ENCODE measurements around the gene PLCG2.
"Not testable (repeated sequence)": the region's sequence is repeated elsewhere in the genome, so short reads cannot be mapped to it uniquely, and the experiment has no call there.

The PLCG2 gene

DNA sequence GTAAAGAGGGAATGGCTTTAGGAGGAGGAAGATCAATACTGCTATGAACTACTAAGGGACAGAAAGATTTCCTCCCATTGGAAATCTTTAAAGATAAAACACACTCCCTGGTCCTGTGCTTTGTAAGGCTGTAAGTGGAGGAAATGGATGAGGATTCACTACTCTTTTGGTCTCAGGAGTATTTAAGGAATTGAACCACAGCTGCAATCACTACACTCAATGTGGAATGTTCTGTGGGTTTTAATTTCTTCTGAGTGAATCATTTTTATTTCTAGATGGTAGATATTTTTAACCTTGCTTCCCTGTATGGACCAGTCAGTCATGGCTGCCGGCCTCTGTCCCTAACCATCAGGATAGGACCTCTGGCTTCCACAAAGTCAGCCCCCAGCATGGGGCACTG is 166.6 kb downstream of the PLCG2 start:
- no peak for DNase-seq

DNA sequence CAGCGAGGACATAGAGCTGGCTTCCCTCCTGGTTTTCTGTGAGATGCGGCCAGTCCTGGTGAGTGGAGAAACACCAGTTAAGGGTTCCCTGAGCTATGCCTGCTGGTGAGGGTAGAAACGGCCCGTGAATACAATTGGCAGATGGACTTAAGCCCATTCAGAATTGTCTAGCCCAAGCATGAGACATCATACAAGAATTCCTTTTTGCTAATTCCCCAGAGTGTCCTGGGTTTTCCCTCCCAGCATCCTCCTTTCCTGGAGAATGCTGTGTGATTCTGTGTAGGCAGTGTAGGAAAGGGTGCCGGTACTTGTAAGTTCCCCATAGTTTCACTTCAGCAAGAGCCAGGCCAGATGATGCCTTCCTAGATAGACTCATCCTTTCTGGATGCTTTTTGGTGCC is 167.1 kb downstream of the PLCG2 start:
- no peak for DNase-seq

GRCh38 chr16:81951564-81951963 is 172.5 kb downstream of the PLCG2 start:
- DNase-seq: no peak

- DNase-seq: no peak
Observed at GRCh38 chr16:81956213-81956948, 177.3 kb downstream of the PLCG2 start.

- no peak for DNase-seq
Observed at GRCh38 chr16:81964808-81965207, 185.7 kb downstream of the PLCG2 start.

DNA sequence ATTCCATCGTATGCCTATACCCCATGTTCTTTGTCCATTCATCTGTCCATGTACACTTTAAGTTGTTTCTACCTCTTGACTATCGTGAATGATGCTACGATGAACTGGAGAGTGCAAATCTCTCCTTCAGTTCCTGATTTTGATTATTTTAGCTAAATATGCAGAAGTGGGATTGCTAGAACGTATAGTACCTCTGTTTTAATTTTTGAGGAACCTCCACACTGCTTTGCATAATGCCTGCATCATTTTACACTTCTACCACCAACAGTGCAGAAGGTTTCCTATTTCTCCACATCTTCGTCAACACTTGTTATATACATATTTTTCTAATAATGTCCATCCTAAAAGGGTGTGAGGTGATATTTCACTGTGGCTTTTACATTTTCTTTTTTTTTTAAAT is 188.3 kb downstream of the PLCG2 start:
- DNase-seq: no peak

DNA sequence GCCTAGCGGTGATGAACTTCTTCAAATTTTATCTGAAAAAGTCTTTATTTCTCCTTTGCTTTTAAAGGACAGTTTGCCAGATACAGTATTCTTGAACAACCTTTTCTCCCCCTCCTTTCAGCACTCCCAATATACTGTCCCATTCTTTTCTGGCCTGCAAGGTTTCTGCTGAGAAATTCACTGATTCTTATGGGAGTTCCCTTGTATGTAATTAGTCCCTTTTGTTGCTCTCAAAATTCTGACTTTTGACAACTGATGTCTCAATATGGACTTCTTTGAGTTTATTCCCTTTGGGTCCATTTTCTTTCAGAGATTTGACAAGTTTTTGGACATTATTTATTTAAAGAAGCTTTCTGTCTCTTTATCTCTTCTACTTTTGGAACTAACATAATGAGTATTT is 192.8 kb downstream of the PLCG2 start:
- DNase-seq: no peak

GRCh38 chr16:81973737-81974136 is 194.6 kb downstream of the PLCG2 start:
- DNase-seq: no peak

- no peak for DNase-seq
Observed at GRCh38 chr16:81975637-81976036, 196.5 kb downstream of the PLCG2 start.

- not testable (repeated sequence) for DNase-seq
Observed at GRCh38 chr16:81977335-81977942, 198.3 kb downstream of the PLCG2 start.

GRCh38 chr16:81987121-81987520 is 208.0 kb downstream of the PLCG2 start:
- no peak for DNase-seq

DNA sequence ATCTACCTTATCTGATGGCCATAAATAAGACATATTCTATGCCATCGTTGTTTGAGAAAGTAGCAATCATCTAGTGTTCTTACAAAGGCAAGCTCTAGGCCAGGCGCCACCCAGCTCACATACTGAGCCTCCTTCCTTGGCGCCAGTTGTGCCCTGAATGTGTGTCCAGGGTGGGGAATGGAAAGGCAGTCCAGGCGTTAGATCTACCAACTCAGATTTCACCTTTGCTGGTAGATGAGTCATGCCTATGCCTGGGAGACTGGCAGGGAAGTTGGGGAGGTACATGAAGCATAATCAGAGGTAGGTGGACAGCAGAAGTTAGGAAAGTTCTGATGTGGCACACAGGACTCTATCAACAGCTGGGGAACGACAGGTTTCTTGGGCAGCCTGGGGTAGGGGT is 208.6 kb downstream of the PLCG2 start:
- no peak for DNase-seq

- no peak for DNase-seq
Observed at GRCh38 chr16:81992859-81993258, 213.8 kb downstream of the PLCG2 start.

GRCh38 chr16:81994485-81994884 is 215.4 kb downstream of the PLCG2 start:
- DNase-seq: no peak

- no peak for DNase-seq
Observed at GRCh38 chr16:81995651-81996050, 216.6 kb downstream of the PLCG2 start.

- peak; percentile 48 for DNase-seq
Observed at GRCh38 chr16:81996664-81997509, 217.8 kb downstream of the PLCG2 start.

GRCh38 chr16:81997738-81998137 is 218.6 kb downstream of the PLCG2 start:
- no peak for DNase-seq

DNA sequence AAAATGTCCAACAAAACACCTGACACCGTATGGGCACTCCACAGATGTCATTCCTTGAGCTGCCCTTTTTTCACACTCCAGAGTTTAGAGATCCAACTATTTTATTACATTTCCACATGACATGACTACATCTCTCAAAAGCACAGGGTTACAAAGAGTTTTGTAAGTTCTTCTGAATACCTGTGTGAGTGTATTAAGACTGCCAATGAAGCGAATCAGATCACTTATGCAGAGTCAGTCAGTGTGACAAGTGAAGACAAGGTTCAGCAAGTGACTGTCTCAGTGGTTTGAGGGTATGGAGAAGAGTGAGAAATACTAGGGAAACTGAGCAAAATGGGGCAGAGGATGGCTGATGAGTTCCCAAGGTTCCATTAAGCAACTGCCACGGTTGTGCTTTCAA is 223.7 kb downstream of the PLCG2 start:
- no peak for DNase-seq

DNA sequence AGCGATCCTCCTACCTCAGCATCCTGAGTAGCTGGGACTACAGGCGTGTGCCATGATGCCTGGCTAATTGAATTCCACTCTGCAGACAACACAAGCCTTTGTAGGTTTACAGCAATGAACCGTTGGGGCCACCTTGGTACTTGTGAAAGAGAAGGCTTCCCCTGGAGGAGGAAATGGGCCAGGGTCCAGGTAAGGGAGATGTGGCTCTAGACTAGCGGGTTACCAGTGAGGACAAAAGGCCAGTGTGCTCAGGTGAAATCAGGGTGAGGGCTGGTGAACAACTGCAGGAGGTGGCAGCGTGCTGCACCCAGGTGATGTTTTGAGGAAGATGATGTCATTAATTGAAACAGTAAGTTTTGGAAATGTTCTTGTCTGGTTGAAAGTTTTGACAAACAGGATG is 225.5 kb downstream of the PLCG2 start:
- no peak for DNase-seq

- no peak for DNase-seq
Observed at GRCh38 chr16:82005027-82005830, 226.1 kb downstream of the PLCG2 start.

- DNase-seq: no peak
Observed at GRCh38 chr16:82006036-82006435, 226.9 kb downstream of the PLCG2 start.

DNA sequence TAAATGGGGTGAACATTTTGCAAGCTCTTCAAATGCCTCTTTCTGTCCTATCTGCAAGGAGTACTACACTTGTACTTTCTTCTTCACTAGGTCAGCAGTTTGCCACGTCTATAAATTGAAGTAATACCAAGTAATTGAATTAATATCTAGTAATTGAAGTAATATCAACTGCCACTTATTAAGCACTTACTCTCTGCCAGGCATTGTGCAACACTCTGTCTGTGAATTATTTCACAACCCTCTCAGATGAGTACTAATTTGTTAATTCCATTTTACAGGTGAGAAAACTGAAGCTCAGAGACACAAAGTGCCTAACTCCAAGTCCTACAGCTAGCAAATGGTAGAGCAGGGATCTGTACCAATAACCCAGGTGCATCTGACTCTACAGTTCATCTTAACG is 228.1 kb downstream of the PLCG2 start:
- DNase-seq: no peak
